Activated CD8-positive, alpha-beta memory T cell treated with anti-CD3 and anti-CD28 coated beads, Interleukin-2, amount 50 U/mL, for 24 hours (primary cell): ENCODE results near the gene TLCD3B.

Source experiments
- DNase-seq: peaks from one replicate; pipeline ENCODE4 v3.0.0-alpha.2; 2020; ENCODE audit errors: extremely low read depth

The TLCD3B gene

DNA sequence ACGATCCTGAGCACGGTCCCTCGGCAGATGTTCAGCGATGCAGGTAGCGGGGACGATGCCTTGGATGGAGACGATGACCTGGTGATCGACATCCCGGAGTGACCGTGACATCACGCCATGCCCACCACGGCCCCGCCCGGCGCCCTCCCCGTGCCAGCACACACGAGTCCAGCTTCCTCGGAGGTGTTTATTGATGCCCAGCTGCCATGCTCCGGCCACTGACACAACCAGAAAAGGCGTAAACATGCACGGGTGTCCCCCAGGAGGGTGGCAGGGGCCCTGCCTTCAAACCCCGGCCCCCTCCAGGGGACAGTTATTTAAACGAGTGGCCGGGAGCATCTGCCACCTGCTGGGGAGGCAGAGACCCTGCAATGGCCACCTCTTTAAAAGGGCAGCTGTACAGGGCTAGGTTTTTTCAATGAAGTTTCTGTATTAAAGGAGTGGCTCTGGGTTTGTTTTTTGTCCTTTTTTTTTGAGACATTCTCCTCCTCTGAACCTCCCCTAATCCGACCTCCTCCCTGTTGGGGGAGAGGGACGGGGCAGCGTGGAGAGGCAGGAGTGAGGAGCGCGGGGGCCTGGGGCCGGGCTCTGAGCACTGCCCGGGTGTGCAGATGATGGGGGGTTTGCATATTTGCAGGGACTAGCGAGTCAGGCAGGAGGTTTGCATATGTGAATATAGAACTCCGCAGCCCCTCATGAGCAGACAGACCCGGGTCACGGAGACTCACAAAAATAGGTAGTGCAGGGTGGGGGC is 25.6 kb downstream of the TLCD3B start:
- DNase-seq, result no peak

- DNase-seq, result no peak
These were observed 26.2 kb downstream of the TLCD3B start for GRCh38 chr16:30004811-30005242.

DNA sequence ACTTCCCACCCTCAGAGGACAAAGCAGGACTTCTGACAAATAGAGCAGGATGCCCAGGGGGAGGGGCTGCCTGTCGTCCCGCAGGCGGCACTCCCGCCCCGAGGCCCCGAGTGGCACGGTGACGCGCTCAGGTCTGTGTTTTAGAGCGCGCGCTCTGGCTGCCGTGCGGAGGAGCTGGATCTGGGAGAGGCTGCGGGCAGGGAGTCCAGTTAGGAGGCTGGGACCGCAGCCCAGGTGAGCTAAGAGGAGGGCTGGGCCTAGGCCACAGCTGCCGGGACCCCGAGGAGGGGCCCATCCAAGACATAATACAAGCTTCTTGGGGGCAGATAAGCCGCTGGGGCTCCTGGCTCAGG is 26.7 kb downstream of the TLCD3B start:
- DNase-seq, result no peak

- DNase-seq, result no peak
These were observed 27.2 kb downstream of the TLCD3B start for GRCh38 chr16:30003670-30004423.

DNA sequence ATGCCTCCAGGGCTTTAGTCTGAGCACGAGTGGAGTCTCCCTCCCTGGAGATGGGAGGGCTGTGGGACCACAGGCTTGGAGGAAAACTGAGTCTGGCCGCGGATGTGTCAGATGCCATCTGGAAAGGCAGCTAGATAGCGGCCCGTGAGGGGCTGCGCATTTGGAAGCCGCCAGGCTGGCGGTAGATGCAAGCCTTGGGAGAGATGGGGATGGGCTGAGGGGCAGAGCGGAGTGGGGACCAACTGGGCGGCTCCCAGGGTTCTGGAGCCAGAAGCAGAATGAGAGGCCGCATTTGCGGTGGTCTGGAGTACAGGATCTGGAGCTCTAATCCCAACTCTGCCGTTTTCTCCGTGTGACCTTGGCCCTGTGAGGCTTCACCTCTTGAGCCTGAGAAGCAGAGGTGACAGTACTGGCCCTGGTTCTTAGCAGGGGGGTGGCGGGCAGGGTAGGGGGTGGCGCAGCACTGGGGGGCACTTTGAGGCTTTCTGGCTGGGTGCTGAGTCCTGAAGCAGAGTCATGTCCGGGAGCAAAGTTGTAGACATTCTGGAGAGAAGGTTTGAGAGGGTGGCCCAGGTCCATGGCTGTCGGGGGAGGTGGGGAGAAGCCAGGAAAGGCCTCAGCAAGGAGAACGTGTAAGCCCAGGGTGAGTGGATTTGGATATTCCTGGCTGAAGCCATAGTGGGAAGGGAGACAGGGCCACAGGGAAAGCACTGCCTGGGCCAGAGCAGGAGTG is 28.3 kb downstream of the TLCD3B start:
- DNase-seq, result no peak

- DNase-seq, result no peak
These were observed 30.1 kb downstream of the TLCD3B start for GRCh38 chr16:30000735-30001631.

GRCh38 chr16:29999605-30000004 is 31.5 kb downstream of the TLCD3B start:
- DNase-seq, result no peak

DNA sequence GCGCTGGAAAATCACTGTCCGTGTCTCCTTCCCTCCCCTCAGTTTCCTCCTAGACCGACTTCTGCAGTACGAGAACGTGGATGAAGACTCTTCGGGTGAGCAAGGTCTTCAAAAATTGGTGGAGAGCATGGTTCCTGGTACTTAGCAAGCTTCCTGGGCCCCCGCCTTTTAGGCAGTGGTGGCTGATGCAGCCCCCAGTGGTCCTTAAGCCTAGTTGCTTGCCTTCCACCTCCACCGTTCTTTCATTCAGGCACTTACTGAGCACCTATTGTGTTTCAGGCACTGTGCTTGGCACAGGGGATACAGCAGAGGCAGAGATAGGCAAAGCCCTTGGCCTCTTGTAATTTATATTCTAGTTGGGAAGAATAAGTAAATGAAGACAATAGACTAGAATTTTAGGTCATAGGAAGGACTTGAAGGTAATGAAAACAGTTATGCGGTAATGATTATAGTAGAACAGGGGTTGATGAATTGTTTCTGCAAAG is 34.3 kb downstream of the TLCD3B start:
- DNase-seq, result no peak

DNA sequence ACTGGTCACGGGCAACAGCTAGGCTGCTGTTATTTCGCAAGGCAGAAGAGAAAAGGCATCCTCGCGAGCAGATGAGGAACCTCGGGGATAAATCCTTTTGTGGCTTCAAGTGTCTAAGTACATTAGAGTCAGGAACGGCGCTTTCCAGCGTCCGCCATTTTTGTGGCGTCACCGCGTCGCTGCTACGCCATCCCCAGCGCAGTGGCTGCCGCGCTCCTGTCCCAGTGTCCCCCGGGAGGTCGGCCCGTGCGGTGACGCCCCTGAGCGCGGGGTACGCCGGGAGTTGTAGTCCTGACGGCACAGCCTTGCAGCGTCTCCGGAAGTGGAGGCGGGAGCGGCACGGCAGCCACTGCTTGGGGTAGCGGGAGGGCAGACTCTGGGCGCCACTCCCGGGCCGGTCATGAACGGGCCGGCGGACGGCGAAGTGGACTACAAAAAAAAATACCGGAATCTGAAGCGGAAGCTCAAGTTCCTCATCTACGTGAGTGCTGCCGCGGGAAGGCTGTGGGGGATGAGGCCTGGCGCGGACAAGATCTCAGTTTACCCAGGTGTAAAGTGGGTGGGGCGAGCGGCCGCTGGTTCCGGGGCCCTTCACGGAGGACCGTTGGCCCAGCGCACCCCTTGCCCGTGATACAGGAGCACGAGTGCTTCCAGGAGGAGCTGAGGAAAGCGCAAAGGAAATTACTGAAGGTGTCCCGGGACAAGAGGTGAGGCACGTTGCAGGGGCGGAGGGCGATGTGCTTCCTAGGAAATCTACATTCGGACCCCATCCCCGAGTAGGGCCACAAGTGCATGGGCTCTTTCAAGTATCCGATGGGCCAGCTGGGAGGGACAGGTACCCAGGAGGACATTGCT is 34.9 kb downstream of the TLCD3B start, which contains the start of gene INO80E:
Gene INO80E, plus strand, starts transcription at position 331 of the 855 bp plus-strand sequence. Its CDS starts 70 bp downstream, at position 401.
- DNase-seq, result peak; percentile 98

DNA sequence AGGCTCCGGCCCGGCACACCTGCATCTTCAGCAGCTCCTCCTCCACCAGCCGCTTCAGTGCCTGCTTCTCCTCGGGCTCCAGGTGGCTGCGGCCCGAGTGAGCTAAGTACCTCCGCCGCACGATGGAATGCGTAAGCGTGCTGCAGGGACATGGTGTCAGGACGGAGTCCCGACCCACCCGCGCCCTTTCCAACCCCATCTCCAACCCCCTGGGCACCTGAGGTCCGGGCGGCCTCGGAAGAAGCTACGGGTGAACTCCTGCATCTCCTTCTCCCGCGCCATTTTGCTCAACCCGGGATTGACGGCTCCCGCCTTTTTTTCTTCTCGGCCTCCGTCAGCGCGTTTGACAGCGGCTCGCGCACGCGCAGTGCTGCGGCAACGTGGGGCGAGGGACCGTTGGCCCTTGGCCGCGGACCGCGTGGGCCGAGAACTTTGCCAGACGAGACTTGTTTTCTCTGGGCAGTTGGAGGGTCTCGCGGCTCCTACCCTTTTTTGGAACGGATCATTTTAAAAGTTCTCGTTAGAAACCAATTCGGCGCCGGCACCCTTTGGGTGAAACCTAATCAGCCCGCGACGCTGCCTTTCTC is 35.7 kb downstream of the TLCD3B start, which contains the start of gene HIRIP3:
Gene HIRIP3, minus strand, starts transcription at position 294 of the 587 bp plus-strand sequence. Its CDS starts 12 bp downstream, at position 282.
- peak; percentile 74 for DNase-seq

DNA sequence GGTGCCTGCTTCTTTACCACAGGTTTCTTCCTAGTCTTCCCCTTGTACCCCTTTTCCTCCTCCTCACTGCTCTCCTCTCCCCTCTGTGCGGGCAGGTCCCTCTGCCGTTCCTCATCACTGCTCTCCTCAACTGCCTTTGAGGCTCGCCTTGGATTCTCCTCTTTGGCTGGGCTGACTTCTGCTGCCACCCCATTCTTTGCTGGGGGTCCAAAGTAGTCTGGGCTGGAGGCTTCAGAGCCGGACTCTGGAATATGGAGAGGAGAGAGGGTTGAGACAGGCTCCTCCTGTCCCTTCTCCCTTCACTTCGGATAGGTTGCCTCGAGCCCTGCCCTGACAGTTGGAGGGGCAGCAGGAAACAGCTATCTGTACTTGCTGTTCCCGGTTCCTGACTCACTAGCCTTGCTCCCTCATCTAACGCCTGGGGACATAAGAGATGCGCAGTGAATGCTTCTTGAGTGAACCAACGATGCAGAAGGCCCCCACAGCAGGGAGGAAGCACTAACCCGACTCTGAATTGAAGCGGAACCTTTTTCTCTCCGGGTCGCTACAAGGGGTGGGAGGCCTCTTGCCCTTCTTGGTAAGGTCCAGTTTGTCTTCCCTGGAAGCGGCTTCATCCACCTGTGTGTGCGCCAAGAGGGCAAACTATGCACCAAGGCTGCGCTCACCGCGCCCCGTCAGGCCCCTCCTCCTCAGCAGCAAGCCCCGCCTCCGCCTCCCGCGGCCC is 36.3 kb downstream of the TLCD3B start:
- DNase-seq, result peak; percentile 17

DNA sequence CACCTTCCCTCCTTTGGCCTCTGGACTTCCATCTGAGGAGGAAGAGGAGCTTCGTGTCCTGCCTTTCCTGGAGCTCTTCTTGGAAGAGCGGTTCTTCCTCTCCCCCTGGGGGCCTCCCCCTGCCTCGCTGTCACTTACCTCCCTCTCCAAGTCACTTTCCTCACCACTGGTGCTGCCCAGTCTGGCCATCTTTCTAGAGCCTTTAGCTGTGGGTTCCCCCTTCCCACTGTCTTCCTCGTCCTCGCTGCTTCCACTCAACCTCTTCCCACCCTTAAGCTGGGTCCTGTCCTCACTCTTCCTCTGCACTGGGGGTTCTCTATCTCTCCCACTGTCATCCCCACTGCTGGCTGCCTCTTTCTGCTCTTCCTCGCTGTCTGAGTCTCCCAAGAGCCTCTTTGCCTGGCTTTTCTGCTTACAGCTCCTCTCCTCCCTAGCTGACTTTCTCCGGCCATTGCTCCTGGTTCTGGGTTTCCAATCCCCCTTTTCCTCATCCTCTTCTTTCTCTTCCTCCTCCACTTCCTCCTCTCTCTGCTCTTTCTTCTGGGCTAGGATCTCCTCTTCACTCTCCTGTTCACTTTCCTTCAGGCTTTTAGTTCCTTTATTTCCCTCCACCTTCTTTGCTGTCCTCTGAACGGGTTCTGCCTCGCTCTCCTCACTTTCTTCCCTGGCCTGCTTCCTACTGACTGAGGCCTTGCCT is 37.0 kb downstream of the TLCD3B start:
- DNase-seq, result no peak

DNA sequence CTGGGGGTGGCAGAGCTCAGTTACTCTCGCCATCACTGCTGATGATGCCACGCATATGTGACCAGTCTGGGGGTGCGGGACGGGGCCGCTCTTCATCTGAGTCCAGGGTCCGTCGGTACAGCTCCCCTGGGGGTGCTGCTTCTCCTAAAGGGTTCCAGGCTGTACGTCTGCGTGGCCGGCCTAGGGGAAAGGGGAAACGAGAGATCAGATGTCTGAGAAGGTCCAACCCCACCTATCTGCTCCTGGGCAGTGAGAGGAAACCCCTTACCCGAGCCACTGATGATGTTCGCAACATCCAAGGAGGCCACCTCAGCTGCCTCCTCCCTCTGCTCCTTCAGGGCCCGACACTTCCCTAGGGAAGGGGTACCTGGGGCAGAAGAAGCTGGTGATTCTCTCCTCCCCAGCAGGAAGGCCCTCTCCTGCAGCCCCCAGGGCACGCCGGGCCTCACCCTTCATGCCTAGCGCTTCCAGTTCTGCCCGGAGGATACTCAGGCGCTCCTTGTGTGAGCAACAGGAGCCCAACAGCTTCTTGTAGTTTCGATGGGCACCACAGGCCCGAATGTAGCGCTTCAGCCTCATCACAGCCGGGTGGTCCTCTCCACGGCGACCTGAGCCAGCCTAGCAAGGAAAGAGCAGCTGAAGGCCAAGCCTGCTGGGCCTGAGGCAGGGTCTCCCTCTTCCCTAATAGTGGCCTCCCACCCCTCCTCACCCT is 37.7 kb downstream of the TLCD3B start:
- no peak for DNase-seq

GRCh38 chr16:29992344-29992967 is 38.6 kb downstream of the TLCD3B start:
- DNase-seq, result no peak

- DNase-seq, result no peak
These were observed 39.5 kb downstream of the TLCD3B start for GRCh38 chr16:29991571-29991904.

DNA sequence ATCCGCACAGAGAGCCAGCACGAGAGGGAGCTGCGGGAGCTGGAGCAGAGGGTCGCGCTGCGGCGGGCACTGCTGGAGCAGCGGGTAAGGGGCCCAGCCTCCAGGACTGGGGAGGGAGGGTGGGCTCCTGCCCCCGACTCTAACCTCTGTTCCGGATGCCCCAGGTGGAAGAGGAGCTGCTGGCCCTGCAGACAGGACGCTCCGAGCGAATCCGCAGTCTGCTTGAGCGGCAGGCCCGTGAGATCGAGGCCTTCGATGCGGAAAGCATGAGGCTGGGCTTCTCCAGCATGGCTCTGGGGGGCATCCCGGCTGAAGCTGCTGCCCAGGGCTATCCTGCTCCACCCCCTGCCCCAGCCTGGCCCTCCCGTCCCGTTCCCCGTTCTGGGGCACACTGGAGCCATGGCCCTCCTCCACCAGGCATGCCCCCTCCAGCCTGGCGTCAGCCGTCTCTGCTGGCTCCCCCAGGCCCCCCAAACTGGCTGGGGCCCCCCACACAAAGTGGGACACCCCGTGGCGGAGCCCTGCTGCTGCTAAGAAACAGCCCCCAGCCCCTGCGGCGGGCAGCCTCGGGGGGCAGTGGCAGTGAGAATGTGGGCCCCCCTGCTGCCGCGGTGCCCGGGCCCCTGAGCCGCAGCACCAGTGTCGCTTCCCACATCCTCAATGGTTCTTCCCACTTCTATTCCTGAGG is 40.0 kb downstream of the TLCD3B start:
- no peak for DNase-seq

- DNase-seq, result no peak
These were observed 41.0 kb downstream of the TLCD3B start for GRCh38 chr16:29990034-29990433.
